Measurements from ENCODE around the gene PTPRD. TPM values are rescaled to one million over a fixed set of nuclear protein-coding genes. Genes with fewer than 3 reads are reported as not detected.

Gene PTPRD
- total RNA-seq, 1 experiment from 2014 or later: 32.5 TPM

GRCh38 chr9:10254338-10254737 lies 358.5 kb downstream of the PTPRD start:
- no peak overlapping the region for H2BK15ac ChIP-seq (ENCODE audit: low read depth, low read length)
- H3K23ac ChIP-seq (ENCODE audit: insufficient read length, low read depth, low read length): no peak overlapping the region
- no peak overlapping the region for H3K27ac Mint-ChIP-seq
- H3K18ac ChIP-seq (ENCODE audit: insufficient read length, low read depth, low read length): no peak overlapping the region
- no peak for DNase-seq
- no peak overlapping the region for H2BK5ac ChIP-seq (ENCODE audit: insufficient read length, low read length)
- H2AK5ac ChIP-seq (ENCODE audit: insufficient read length, low read length): no peak overlapping the region
- no peaks in the 10 kb centered on the region for H3K9me3 Mint-ChIP-seq
- no peaks in the 10 kb centered on the region for H3K27me3 Mint-ChIP-seq (ENCODE audit: low read depth)
- TF ChIP-seq CTCF (conservative IDR thresholded peaks at IDR 0.05): no peak
- H3K27ac ChIP-seq (ENCODE audit: insufficient read length, low read depth, low read length): no peak overlapping the region
- no peak overlapping the region for H3K4ac ChIP-seq (ENCODE audit: low read depth, low read length)
- no peak overlapping the region for H3K4me3 Mint-ChIP-seq
- no peak overlapping the region for H4K5ac ChIP-seq (ENCODE audit: insufficient read length, low read depth, low read length)
- no peaks in the 10 kb centered on the region for H3K23me2 ChIP-seq (ENCODE audit: insufficient read length, low read depth, low read length, poor library complexity, severe bottlenecking)
- no peak overlapping the region for H2BK12ac ChIP-seq (ENCODE audit: insufficient read length, low read depth, low read length)
- no peak overlapping the region for H2BK120ac ChIP-seq (ENCODE audit: low read depth, low read length, poor library complexity, severe bottlenecking)
- no peak overlapping the region for H4K8ac ChIP-seq (replicated peaks; ENCODE audit: insufficient read length, low read depth, low read length)
- H3K9ac ChIP-seq (ENCODE audit: extremely low read depth, insufficient read length, low read length): no peak overlapping the region
- no peaks in the 10 kb centered on the region for H3K36me3 Mint-ChIP-seq (ENCODE audit: insufficient read depth in 1 of 3, low read depth in 3 of 3)
- H2BK20ac ChIP-seq (ENCODE audit: low read depth, low read length, poor library complexity, severe bottlenecking): no peak overlapping the region
- no peaks in the 10 kb centered on the region for H4K20me1 ChIP-seq (ENCODE audit: control insufficient read depth, insufficient read depth, insufficient read length)
- WGBS (ENCODE audit: extremely low coverage, insufficient read length, low lambda C conversion rate): no CpG with 5 or more reads among the region's 3 CpGs
- no peaks in the 10 kb centered on the region for H3K79me2 ChIP-seq (ENCODE audit: insufficient read depth, low read length)
- no peaks in the 10 kb centered on the region for H3K4me1 ChIP-seq (ENCODE audit: insufficient read depth, low read length)
- no peak overlapping the region for H3T11ph ChIP-seq (ENCODE audit: low read length)
- H3K9me3 ChIP-seq (ENCODE audit: control insufficient read depth, low read depth, low read length): no peaks in the 10 kb centered on the region
- no peak overlapping the region for H3K56ac ChIP-seq (ENCODE audit: insufficient read length, low read depth, low read length)
- H4K91ac ChIP-seq (ENCODE audit: insufficient read length, low read depth, low read length): no peak overlapping the region
- H3K27me3 ChIP-seq (ENCODE audit: insufficient read depth, low read length): no peaks in the 10 kb centered on the region
- no peak overlapping the region for H2AFZ ChIP-seq (ENCODE audit: low read length)
- H3K4me1 Mint-ChIP-seq: no peaks in the 10 kb centered on the region
- H3K79me1 ChIP-seq (ENCODE audit: insufficient read depth, low read depth, low read length, poor library complexity, severe bottlenecking): no peaks in the 10 kb centered on the region
- H3K4me2 ChIP-seq (ENCODE audit: insufficient read depth, insufficient read length, low read length): no peak overlapping the region
- no peak overlapping the region for H3K14ac ChIP-seq (ENCODE audit: insufficient read depth, low read length)

All from H9 (cell line).